HG02763 (cell line): ENCODE measurements around the gene RNF26.
A peak's percentile ranks its signal among the peaks of the same experiment; 100 is the strongest.

Source experiments
- ATAC-seq: cut with Tn5 transposase; IDR thresholded peaks from one replicate; pipeline ENCODE4 v1.9.1; 2021; ENCODE audit warnings: mild to moderate bottlenecking, moderate library complexity; ENCODE audit not compliant: unreplicated experiment

RNF26 gene

GRCh38 chr11:119334174-119334930 is at the start of gene RNF26:
Gene RNF26, plus strand, starts transcription at chr11:119334527. Its CDS starts 596 bp downstream, at chr11:119335123.
- peak; percentile 96 for ATAC-seq

- no peak for ATAC-seq
Observed at GRCh38 chr11:119285431-119285830, 48.9 kb upstream of the RNF26 start.

GRCh38 chr11:119288219-119288618 is 46.1 kb upstream of the RNF26 start:
- ATAC-seq = no peak

DNA sequence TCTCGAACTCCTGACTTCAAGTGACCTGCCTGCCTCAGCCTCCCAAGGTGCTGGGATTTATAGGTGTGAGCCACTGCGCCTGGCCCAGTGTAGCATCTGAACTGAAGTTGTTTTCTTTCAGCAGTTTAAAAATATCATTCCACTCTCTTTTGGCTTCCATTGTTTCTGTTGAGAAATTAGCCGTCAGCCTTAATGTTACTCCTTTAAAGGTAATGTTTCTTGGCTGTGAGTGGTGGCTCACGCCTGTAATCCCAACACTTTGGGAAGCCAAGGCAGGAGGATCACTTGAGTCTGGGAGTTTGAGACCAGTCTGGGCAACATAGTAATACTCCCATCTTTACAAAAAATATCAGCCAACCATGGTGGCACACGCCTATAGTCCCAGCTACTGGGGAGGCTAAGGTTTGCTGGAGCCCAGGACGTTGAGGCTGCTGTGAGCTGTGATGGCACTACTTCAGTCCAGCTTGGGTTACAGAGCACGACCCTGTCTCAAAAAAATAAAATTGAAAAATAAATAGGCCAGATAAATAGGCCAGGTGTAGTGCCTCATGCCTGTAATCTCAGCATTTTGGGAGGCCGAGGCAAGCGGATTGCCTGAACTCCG is 43.3 kb upstream of the RNF26 start:
- no peak for ATAC-seq

- ATAC-seq = no peak
Observed at GRCh38 chr11:119293461-119293860, 40.9 kb upstream of the RNF26 start.

DNA sequence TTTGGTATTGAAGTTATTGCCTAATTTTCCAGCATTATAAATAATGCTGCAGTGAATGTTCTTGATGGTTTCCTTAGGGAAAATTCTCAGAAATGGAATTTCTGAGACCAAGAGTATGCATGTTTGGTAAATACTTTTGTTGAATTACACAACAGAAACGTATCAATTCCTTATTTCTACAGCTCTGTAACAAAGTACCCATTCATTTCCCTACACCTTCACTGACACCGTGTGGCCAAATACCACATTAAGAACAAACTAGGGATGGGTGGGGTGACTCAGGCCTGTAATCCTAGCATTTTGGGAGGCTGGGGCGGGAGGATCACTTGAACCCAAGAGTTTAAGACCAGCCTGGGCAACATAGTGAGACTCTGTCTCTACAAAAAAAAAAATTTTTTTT is 39.1 kb upstream of the RNF26 start:
- ATAC-seq = no peak

GRCh38 chr11:119297938-119298337 is 36.4 kb upstream of the RNF26 start:
- no peak for ATAC-seq

GRCh38 chr11:119298726-119299125 is 35.6 kb upstream of the RNF26 start:
- ATAC-seq = no peak

DNA sequence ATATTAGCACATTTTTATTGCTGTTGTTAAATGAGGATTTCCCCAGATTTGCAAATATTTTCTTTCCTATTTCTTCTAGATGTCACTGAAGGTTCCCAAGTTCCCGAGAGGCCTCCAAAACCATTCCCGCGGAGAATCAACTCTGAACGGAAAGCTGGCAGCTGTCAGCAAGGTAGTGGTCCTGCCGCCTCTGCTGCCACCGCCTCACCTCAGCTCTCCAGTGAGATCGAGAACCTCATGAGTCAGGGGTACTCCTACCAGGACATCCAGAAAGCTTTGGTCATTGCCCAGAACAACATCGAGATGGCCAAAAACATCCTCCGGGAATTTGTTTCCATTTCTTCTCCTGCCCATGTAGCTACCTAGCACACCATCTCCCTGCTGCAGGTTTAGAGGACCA is 34.9 kb upstream of the RNF26 start:
- ATAC-seq = no peak

GRCh38 chr11:119300198-119300964 is 33.9 kb upstream of the RNF26 start:
- ATAC-seq = no peak

DNA sequence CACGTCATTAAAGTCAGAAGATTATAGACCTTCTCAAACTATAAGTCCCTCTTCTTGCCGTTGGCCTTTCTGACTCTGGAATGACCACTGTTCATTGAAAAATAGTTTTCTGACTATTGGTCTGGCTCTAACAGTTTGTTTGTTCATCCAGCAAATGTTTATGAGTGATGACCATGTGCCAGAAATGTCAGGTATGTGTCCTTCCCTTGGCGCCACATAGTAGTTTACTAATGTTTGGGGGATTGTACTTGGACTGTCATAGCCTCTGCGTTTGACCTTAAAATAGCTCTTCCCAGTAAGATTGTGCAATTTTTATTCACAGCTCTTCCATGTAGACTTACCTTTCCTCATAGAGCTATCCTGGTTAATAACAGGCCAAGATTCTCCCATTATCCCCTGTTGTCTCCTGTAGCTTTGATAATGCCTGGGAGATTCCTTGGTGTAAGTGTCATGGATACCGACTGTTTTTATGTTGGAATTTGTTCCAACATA is 31.1 kb upstream of the RNF26 start:
- ATAC-seq = no peak

- no peak for ATAC-seq
Observed at GRCh38 chr11:119305556-119306372, 28.6 kb upstream of the RNF26 start.

- no peak for ATAC-seq
Observed at GRCh38 chr11:119306373-119306890, 27.9 kb upstream of the RNF26 start.

GRCh38 chr11:119307219-119307618 is 27.1 kb upstream of the RNF26 start:
- ATAC-seq = no peak

DNA sequence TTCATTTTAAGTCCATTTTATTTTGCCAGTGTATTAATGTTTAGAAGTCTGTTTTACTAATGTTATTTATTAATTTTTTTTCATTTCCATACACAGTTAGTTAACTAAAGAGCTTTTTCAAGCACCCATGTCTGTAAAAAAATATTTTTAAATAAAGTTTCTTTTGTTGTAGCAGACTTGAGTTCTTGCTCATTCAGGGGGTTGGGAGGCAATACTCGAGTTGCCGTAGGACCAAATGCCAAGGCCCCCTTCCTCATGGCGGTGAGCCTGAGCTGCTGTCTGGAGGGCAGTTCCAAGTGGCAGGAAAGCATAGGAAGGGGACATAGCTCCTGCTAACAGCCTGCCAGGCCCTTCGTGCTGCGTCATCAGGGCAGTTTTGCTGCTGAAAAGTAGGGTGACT is 26.4 kb upstream of the RNF26 start:
- no peak for ATAC-seq

GRCh38 chr11:119309411-119309810 is 24.9 kb upstream of the RNF26 start:
- no peak for ATAC-seq

DNA sequence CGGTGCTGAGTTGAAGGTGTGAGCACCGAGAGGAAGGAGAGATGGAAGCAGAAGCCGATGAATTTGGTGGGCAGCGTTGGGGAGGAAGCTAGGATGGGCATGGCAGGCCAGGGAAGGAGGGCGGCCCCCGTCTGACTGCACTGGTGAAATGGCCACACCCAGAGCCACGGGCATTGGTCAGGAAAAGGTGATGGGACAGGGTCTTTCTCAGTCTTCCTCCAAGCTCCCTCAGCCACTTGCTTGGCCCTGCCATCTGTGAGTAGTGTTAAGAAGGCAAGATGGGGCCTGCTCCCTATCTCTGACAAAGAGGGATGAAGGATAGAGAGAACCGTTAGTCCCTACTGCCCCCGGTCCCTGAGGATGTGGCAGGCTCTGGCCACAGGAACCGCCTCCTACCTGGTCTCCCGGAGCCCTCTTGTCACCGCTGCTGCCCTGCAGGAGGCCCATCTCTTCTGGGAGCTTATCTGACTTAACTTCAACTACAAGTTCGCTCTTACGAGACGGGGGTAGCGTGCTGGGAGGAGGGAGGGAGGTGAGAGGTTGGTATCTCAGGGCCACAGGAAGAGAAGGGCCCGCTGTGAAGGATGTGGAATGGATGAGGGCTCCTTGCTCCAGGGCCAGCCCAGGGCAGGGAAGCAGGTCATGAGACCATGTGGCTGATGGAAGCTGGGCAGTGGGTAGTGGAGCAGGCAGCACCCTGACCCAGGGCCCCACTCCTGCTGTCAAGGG is 24.2 kb upstream of the RNF26 start:
- ATAC-seq = no peak

DNA sequence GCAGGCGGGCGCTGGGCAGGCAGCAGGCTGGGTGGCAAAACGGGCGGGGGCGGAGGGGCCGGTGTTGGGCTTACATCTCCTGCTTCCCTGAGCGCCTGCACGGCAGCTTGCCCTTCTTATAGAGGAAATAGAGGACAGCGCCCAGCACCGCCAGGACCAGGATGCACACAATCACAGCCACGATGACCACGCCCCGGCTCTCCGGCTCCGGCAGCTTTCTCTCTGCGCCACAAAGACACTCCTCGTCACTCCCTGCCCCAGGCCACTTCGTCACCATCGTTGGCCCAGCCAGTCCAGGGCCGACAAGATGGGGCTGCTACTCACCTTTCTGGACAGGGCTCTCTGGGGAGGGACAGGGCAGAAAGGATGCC is 23.7 kb upstream of the RNF26 start:
- no peak for ATAC-seq

DNA sequence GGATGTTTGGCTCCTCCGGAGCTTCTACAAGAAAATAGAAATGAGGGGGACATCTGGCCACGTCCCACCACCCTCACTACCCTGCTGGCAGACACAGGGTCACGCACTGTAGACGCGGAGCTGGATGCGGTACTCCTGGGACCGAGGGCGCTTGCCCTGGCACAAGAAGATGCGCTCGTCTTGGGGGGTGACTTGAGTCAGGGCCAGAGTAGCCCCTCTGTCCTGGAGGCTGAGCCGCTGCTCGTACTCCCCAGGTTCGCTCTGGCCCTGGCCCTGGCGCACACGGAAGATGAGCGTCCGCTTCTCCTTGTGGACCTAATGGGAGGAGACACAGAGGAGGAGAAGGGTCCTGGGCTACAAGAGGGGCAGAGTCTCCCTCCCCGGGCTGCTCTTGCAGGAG is 19.6 kb upstream of the RNF26 start:
- no peak for ATAC-seq
